Left hindlimb (tissue), 1 donor: Measurements from ENCODE around the gene ADGRV1.
"Not testable (repeated sequence)": the region's sequence is repeated elsewhere in the genome, so short reads cannot be mapped to it uniquely, and the experiment has no call there.

Source experiments
- DNase-seq: peaks from one replicate; pipeline ENCODE4 v3.0.0-alpha.2; 2018

The ADGRV1 gene

DNA sequence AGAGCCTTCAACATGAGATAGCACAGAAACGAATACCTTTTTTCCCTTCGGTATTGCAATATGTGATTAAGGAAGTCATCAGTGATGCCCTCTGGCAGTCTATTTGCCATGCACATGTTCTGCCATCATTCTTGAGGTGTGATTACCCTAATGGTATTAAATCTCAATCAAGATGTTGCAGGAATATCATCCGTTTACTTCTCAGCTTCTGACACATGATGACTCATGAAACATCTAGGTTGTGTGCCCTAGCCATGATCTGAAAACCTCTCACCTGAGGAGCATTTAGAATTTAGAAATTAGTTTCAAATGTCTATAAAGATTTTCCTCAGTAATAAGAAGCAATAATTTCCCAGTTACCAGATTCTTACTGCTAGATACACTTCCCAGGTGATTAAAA, 209.1 kb downstream of the ADGRV1 start:
- no peak for DNase-seq

DNA sequence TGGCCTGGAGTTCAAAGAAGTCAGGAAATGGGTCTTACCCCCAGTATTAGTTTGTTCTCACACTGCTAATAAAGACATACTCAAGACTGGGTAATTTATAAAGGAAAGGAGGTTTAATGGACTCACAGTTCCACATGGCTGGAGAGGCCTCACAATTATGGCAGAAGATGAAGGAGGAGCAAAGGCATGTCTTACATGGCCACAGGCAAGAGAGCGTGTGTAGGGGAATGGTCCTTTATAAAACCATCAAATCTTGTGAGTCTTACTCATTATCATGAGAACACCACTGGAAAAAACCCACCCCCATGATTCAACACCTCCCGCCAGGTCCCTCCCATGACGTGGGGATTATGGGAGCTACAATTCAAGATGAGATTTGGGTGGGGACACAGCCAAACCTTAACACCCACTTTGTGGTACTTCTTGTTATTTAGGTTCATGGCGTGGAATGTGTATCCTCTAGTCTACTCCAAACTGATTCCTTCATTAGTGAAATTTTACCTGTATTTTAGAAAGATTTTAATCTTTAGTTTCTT, 211.5 kb downstream of the ADGRV1 start:
- not testable (repeated sequence) for DNase-seq

DNA sequence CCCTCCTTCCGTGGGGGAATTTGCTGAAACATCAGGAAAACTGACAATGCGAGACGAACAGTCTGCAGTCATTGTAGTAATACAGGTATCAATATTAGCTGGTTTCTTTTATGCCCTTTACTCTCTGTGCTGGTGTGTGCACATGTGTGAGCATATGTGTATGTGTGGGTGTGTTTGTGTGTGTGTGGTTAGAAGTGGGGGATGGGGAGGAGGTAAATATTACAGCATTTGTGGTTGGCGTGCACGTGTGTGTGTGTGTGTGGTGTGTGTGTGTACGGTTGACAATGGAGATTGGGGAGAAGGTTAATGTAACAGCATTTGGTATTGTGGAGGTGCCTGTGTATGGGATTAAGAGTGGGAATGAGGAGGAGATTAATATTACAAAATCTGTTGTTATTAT, 219.4 kb downstream of the ADGRV1 start:
- DNase-seq = no peak

DNA sequence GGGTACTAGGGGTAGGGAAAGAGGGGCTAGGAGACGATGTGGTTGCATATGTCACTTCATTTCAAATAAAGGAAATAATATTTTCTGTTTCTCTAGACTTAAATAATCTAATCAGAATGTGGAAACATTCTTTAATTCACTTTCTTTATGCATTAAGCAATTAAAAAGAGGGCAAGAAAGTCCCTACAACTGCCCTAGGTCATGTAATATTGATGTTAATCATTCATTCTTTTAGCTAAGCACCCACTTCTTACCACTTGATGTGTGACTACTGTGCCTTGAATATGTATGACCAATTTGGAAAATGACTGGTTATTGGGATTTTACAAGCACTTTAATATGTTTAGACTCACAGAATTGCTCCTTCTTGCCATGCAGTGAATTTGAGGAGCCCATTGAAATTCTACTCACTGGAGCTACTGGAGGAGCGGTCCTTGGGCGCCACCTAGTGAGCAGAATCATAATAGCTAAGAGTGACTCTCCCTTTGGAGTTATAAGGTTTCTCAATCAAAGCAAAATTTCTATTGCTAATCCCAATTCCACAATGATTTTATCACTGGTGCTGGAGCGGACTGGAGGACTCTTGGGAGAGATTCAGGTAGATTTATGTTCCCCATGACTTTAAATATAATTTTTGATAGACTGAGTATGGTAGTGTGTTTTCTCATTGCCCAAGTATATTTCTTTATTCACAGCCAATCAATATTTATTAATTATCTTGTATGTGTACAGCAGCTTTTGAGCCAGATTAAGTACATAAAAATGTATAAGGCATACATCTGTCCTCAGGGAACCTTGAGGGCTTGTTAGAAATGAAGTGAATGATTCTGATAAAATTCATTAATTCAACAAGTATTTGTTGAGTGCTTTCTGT, 225.1 kb downstream of the ADGRV1 start:
- peak; percentile 61 for DNase-seq

DNA sequence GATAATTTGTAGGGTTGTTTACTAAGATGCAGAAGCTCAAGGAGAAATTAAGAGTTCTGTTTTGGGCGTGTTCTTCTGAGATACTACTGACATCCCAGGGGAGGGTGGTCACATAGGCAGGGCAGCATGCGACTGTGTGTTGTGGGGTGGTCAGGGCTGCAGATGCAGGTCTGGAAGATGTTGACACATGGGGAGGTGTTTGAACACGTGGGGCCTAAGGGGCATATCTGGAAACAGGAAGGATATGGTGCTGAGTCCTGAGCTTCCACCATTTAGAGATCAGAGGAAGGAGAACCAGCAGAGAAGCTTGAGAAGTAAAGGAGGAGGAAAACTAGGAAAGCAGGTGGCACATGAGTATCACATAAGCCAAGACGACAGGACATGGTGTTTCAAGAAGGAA, 228.2 kb downstream of the ADGRV1 start:
- DNase-seq = no peak

DNA sequence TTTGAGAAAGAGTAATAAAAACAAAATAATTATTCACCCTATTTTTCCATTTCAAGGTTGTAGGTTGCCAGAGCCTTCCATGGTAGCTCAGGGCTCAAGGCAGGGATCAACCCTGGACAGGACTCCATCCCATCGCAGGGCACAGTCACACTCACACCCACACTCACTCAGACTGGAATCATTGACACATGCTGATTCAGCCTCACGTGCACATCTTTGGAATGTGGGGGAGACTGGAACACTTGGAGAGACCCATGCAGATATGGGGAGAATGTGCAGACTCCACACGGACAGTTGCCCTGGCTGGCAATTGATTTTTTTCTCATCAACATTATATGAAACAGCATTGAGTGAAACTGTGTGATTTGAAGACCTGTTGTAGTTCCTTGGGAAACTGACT, 234.1 kb downstream of the ADGRV1 start:
- no peak for DNase-seq

DNA sequence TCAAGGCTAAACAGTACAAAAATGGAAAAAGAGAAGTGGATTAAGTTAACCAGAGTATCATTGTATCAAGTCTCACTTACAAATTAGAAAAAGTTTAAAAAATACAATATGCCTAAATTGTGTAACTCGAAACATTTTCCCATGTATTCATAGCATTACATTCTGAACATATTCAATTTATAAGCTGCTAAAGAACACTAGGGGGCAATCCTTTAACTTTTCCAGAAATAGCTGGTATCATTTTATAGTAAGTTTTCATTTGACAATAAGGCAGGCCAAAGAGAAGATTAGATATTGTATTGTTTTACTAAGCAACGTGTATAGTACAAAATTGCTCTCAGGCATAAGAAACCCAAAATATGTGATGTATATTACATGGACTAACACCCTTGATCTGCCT, 234.6 kb downstream of the ADGRV1 start:
- no peak for DNase-seq

DNA sequence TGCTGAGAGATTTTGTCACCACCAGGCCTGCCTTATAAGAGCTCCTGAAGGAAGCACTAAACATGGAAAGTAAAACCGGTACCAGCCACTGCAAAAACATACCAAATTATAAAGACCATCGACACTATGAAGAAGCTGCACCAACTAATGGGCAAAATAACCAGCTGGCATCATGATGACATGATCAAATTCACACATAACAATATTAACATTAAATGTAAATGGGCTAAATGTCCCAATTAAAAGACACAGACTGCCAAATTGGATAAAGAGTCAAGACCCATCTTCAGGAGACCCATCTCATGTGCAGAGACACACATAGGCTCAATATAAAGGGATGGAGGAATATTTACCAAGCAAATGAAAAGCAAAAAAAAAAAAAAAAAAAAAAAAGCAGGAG, 238.3 kb downstream of the ADGRV1 start:
- DNase-seq = not testable (repeated sequence)

DNA sequence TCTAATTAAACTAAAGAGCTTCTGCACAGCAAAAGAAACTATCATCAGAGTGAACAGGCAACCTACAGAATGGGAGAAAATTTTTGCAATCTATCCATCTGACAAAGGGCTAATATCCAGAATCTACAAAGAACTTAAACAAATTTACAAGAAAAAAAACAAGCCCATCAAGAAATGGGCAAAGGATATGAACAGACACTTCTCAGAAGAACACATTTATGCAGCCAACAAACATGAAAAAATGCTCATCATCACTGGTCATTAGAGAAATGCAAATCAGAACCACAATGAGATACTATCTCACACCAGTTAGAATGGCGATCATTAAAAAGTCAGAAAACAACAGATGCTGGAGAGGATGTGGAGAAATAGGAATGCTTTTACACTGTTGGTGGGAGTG, 241.5 kb downstream of the ADGRV1 start:
- not testable (repeated sequence) for DNase-seq

DNA sequence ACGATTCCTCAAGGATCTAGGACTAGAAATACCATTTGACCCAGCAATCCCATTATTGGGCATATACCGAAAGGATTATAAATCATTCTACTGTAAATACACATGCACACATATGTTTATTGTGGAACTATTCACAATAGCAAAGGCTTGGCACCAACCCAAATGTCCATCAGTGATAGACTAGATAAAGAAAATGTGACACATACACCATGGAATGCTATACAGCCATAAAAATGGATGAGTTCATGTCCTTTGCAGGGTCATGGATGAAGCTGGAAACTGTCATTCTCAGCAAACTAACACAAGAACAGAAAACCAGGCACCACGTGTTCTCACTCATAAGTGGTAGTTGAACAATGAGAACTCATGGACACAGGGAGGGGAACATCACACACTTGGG, 241.9 kb downstream of the ADGRV1 start:
- not testable (repeated sequence) for DNase-seq

DNA sequence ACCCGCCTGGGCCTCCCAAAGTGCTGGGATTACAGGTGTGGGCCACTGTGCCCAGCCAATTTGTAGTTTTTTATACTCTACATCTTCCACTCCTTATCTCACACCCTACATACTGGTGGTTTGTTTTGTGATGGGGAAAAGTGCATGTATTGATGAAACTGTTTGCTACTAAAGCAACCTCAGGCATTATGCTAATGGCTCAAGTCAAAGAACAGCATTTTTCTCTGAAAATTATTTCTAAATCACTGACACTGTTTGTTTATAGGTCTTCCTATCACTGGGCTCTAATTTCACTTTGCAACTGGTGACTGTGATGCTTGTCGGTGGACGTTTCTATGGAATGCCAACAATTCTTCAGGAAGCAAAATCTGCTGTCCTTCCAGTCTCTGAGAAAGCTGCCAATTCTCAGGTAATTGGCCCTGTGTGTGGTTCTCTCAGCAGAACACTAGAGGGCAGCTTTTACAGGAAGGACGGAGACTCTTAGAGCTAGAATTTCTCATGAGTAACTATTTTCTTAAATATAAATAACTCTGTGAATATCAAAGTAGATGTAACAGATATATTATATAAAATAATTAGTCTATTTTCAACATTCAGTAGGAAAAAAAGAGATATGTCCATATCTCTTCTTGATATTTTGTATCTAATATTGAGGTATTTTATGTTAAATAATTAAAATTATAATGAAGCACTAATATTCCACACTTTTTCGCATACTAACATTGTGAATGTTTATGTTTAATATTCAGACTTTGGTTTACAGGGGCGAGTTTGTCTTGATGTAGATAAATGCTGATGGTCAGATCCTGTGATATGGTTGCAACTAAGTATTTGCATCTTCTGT, 244.1 kb downstream of the ADGRV1 start:
- DNase-seq = no peak

DNA sequence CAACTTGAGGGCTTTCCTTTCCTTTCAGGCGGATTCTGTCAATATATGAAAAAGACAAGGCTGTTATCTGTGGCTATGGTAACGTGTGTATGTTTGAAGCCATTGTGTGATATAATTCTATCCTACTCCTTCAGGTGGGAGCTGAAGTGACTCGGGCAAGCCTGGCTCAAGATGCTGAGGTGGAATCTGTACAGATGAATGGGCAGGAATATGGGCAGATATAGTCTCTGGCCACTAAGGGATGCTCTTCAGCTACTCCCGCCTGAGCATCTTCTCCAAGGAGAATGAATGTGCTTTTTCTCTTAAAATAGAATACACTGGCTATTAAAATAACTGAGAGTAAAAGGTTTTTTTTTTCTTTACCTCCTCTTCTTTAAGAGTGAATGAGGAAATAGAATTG, 244.8 kb downstream of the ADGRV1 start:
- DNase-seq = no peak

DNA sequence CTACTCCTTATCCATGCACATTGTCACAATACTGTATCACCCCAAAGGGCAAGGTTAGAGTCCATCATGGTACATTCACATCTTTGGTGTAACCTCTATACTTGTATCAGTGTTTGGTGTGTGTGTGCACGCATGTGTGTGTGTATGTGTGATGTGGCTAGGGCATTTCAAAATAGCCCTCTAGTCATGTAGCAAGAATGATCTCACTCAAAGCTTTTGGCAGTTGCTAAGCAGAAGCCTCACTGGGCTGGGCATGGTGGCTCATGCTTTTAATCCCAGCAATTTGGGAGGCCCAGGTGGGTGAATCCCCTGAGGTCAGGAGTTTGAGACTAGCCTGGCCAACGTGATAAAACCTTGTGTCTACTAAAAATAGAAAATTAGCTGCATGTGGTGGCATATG, 245.3 kb downstream of the ADGRV1 start:
- no peak for DNase-seq

DNA sequence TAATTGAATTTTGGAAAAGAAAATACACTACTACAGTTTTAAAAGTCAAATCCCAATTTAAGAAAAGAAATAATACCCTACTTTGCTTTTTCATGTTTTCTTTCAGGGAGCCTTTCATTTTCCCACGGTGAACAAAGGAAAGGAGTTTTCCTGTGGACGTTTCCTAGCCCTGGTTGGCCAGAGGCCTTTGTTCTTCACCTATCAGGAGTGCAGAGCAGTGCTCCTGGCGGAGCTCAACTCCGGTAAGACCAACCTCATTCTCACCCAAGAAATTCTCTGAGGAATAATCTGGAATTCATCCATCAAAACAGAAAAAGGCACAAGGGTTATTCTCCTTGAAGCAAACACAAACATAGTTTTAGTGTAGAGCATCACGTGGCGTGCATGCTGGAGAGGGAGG, 248.9 kb downstream of the ADGRV1 start:
- DNase-seq = no peak

DNA sequence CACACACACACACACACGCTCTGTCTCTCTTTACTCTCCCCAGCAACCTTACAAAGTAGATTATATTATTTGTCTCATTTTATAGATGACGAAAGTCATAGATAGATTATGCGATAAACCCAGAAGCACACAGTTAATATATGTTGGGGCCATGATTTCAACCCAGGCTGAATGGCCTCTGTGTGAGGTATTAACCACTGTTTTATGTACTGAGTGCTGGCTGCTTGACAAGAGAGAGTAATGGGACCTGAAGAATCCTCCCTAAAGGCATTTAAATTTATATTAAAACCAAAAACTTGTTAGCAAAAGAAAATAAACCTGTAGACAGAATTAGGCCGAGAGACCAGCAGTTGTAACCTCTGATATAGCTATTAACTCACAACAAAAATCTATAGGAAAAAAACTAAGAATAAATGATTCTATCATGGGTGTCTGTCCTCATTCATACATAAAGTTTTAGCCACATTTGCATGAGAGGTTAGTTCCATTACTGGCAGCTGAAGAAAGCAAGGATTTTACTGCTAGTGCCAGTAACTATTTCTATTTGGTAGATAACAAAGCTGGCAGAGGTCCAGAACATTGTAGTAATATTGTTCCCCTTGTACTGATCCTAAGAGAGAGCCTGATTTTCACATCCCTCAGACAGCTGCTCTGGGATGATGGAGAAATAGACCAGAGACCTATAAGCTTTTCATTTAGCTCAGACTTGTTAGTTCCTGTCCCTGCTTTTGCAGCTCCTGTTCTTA, 250.9 kb downstream of the ADGRV1 start:
- DNase-seq = no peak

DNA sequence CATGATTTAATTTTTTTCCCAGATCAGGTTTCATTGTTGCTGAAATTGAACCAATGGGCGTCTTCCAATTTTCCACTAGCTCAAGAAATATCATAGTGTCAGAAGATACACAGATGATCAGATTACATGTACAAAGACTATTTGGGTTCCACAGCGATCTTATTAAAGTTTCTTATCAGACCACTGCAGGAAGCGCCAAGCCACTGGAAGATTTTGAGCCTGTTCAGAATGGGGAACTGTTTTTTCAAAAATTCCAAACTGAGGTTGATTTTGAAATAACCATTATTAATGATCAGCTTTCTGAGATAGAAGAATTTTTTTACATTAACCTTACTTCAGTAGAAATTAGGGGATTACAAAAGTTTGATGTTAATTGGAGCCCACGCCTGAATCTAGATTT, 251.6 kb downstream of the ADGRV1 start:
- DNase-seq = no peak

DNA sequence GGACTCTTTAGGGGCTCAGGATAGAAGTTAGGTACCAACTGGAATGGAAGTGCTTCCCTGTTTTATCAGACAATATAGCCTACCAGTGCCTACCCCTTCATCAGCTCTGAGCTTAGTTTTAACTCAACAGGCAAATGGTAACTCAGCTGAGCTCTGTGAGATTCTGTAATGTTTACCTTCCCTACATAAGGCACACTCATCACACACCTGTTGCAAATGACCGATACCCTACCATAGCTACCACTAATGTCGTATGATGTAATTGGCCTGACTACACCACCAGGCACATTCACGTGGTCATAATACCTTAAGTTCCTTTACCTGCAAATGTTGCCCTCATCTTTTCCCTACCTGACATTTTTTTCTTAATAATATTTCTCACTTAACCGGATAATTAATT, 254.8 kb downstream of the ADGRV1 start:
- DNase-seq = no peak

DNA sequence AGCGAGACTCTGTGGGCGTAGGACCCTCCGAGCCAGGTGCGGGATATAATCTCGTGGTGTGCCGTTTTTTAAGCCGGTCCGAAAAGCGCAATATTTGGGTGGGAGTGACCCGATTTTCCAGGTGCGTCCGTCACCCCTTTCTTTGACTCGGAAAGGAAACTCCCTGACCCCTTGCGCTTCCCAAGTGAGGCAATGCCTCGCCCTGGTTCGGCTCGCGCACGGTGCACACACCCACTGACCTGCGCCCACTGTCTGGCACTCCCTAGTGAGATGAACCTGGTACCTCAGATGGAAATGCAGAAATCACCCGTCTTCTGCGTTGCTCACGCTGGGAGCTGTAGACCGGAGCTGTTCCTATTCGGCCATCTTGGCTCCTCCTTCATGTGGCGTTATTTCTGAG, 263.5 kb downstream of the ADGRV1 start:
- not testable (repeated sequence) for DNase-seq

DNA sequence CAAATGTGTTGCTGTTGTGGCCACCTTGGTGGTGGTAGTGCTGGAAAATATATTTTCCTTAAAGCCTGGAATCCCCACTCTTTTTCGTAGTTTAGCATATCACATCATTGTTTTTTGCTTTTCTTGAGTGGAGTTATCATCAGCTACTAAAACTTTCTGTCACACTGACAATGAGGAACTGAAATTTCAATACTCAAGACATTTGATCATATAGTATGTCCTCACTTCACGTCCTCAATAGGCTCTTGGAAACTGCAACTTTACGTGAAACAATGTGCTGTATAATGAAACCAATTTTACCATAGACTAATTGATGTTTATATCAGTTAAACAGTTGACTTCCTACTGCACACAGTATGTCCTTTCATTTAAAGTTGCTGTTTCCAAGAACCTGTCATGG, 265.8 kb downstream of the ADGRV1 start:
- DNase-seq = no peak

DNA sequence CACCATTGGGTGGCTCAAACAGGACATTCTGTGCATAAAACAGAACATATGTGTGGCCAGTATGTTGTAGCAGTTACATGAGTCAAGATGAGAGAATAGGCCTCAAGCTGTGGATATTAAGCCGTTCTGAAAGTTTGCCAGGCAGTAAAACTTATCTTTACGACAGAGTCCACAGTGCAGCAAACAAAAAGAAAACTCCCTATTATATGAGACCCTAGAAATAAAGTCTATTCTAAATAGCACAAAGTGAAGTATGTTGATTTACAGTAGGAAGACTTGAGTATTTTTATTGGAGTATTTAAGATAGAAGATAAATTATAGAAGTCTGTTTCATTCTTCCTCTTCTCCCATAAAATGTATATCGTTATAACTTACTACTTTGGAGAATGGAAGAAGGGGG, 271.5 kb downstream of the ADGRV1 start:
- DNase-seq = no peak

DNA sequence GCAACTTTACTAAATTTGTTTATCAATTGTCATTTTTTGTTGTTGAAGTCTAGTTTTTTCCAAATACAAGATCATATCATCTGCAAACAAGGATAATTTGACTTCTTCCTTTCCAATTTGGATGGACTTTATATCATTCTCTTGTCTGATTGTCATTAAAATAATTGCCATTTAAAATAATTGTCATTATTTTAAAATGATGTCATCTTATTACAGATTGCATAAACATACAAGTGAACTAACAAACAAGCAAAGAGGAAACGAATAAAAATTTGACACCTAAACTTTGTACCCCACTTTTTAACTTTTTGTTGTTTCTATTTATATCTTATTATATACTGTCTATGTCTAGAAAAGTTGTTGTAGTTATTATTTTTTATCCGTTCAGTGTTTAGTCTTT, 275.2 kb downstream of the ADGRV1 start:
- no peak for DNase-seq

DNA sequence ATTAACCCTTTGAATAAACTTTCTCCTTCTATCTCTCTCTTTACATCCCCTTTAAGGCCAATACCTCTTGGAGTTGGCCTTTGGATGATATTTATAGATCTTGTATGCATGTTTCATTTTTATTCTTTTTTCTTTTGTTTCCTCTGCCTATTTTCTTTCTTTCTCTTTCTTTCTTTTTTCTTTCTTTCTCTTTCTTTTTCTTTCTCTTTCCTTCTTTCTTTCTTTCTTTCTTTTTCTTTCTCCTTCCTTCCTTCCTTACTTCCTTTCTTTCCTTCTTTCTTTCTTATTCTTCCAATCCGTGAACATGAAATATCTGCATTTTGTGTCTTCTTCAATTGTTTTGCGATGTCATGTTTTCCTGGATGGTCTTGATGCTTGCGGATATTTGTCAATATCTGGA, 276.1 kb downstream of the ADGRV1 start:
- no peak for DNase-seq

DNA sequence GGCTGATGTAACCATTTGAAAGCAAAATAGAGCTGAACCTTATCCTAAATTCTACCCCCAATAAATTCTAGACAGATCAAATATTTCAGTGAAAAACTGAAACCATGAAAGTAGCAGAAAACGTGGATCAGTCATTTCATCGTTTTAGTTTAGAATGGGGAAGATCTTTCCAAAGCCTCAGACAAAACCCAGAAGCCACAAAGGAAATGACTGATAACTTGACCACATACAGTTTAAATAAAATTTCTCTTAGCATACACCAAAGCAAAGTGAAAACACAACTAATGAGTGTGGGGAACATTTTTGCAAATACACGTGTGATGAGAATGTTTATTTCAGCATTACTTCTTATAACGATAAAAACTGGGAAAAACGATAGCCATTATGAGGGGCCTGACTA, 284.8 kb downstream of the ADGRV1 start:
- no peak for DNase-seq
